HG02973 (cell line): Measurements from ENCODE around the gene PCSK6.

ENCODE experiments used
- ATAC-seq: cut with Tn5 transposase; IDR thresholded peaks from one replicate; pipeline ENCODE4 v1.9.1; 2021; ENCODE audit warnings: moderate library complexity; ENCODE audit not compliant: unreplicated experiment

Gene PCSK6

GRCh38 chr15:101448336-101448735 is 41.2 kb downstream of the PCSK6 start:
- no peak for ATAC-seq

GRCh38 chr15:101447561-101448071 is 41.9 kb downstream of the PCSK6 start:
- ATAC-seq = no peak

GRCh38 chr15:101447168-101447533 is 42.4 kb downstream of the PCSK6 start:
- no peak for ATAC-seq

GRCh38 chr15:101446518-101447167 is 42.9 kb downstream of the PCSK6 start:
- ATAC-seq = no peak

GRCh38 chr15:101445562-101446517 is 43.7 kb downstream of the PCSK6 start:
- no peak for ATAC-seq

GRCh38 chr15:101444807-101445508 is 44.5 kb downstream of the PCSK6 start:
- no peak for ATAC-seq

- ATAC-seq = no peak
These were observed 45.5 kb downstream of the PCSK6 start for GRCh38 chr15:101444015-101444414.

GRCh38 chr15:101442272-101442671 is 47.2 kb downstream of the PCSK6 start:
- ATAC-seq = no peak

- ATAC-seq = no peak
These were observed 47.8 kb downstream of the PCSK6 start for GRCh38 chr15:101441696-101442095.

- no peak for ATAC-seq
These were observed 48.5 kb downstream of the PCSK6 start for GRCh38 chr15:101440846-101441590.

GRCh38 chr15:101439920-101440319 is 49.6 kb downstream of the PCSK6 start:
- ATAC-seq = no peak

- no peak for ATAC-seq
These were observed 50.1 kb downstream of the PCSK6 start for GRCh38 chr15:101439285-101439919.

GRCh38 chr15:101438482-101439284 is 50.8 kb downstream of the PCSK6 start:
- ATAC-seq = no peak

- no peak for ATAC-seq
These were observed 51.7 kb downstream of the PCSK6 start for GRCh38 chr15:101437618-101438481.

- ATAC-seq = no peak
These were observed 52.3 kb downstream of the PCSK6 start for GRCh38 chr15:101437209-101437608.

GRCh38 chr15:101436526-101436925 is 53.0 kb downstream of the PCSK6 start:
- no peak for ATAC-seq

- no peak for ATAC-seq
These were observed 53.7 kb downstream of the PCSK6 start for GRCh38 chr15:101435761-101436160.
